Measurements from ENCODE around the gene ANKRD34A.

The ANKRD34A gene

GRCh38 chr1:145964328-145965118, at the start of gene ANKRD34A, which contains the start of gene POLR3GL:
Gene ANKRD34A, minus strand, starts transcription at chr1:145964575. Its CDS starts 2,816 bp downstream, at chr1:145961759.
Gene POLR3GL, plus strand, starts transcription at chr1:145964690. Its CDS starts 10,176 bp downstream, at chr1:145974866.
- peak; percentile 75 to 84 for DNase-seq (ENCODE audit: low read depth in 2 of 2)

DNA sequence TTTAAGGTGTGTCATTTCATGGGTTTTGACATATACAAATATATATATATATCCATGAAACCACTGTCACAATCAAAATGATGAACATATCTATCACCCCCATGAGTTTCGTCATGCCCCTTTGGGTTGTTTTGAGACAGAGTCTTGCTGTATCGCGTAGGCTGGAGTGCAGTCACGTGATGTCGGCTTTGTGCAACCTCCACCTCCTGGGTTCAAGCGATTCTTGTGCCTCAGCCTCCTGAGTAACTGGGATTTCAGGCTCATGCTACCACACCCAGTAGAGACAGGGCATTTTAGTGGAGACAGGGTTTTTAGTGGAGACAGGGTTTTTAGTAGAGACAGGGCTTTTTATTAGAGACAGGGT, 49.2 kb upstream of the ANKRD34A start:
- DNase-seq (ENCODE audit: low read depth in 2 of 2), result no peak

- no peak for DNase-seq (ENCODE audit: low read depth in 2 of 2)
Observed at GRCh38 chr1:146012703-146013558, 48.6 kb upstream of the ANKRD34A start.

GRCh38 chr1:146010126-146010738, 45.9 kb upstream of the ANKRD34A start:
- no peak for DNase-seq (ENCODE audit: low read depth in 2 of 2)

GRCh38 chr1:146007489-146008133, 43.2 kb upstream of the ANKRD34A start:
- DNase-seq (ENCODE audit: low read depth in 2 of 2), result no peak

- no peak for DNase-seq (ENCODE audit: low read depth in 2 of 2)
Observed at GRCh38 chr1:146001709-146002108, 37.3 kb upstream of the ANKRD34A start.

DNA sequence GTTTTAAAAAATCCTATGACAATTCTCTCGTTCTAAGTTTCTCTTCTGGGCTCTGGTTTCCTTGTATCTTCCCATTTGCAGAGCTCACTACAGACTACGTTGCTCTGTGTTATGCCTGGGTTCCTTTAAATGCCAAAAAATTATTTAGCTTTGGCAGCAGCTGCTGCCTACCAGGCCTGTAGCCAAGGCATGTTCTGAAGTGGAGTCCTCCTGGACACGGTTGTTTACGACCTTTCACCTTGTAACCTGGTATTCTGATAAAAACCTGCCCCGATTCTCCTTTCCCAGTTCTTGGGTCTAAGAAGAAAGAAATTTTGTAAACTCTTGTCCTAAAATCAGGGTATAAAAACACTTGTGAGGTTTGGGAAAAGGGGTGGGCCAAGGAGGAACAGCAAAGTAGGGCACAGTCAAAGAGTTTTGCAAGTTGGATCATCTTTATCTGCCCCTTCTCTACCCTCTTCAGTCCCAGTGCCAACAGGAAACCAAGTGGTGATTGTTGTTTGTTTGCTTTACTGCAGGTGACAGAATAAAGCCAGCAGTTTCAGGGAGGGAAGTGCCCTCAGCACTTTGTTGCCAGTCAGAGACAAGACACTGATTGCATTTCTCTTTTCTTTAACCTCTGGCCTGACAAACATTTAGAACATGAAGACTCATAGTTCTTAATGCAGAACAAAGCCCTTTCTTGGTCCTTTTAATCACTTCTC, 35.1 kb upstream of the ANKRD34A start:
- DNase-seq (ENCODE audit: low read depth in 2 of 2), result no peak

DNA sequence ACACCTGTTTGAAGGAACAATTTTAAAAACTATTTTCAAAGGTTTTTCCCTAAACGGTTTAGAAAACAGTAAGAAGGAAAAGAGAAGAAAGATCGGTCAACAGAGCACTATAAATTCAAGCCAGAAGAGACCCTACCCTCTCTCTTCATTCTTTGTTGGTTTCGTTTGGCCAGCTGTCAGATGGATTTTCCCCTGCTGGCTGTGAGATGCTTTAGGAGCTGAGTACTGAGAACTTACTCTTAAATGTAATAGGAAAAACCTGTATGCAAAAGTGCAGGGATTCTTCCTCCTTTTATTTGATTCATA, 33.3 kb upstream of the ANKRD34A start:
- no peak for DNase-seq (ENCODE audit: low read depth in 2 of 2)

- peak in 1 of 2 donors; percentile 25 for DNase-seq (ENCODE audit: low read depth in 2 of 2)
Observed at GRCh38 chr1:145997016-145997717, 32.8 kb upstream of the ANKRD34A start.

GRCh38 chr1:145996433-145997015, 32.1 kb upstream of the ANKRD34A start, which contains the start of gene TXNIP:
Gene TXNIP, minus strand, starts transcription at chr1:145996579. Its CDS starts 313 bp downstream, at chr1:145996266.
- peak; percentile 84 to 85 for DNase-seq (ENCODE audit: low read depth in 2 of 2)

- no peak for DNase-seq (ENCODE audit: low read depth in 2 of 2)
Observed at GRCh38 chr1:145995964-145996432, 31.6 kb upstream of the ANKRD34A start.

- no peak for DNase-seq (ENCODE audit: low read depth in 2 of 2)
Observed at GRCh38 chr1:145995148-145995881, 30.9 kb upstream of the ANKRD34A start.

DNA sequence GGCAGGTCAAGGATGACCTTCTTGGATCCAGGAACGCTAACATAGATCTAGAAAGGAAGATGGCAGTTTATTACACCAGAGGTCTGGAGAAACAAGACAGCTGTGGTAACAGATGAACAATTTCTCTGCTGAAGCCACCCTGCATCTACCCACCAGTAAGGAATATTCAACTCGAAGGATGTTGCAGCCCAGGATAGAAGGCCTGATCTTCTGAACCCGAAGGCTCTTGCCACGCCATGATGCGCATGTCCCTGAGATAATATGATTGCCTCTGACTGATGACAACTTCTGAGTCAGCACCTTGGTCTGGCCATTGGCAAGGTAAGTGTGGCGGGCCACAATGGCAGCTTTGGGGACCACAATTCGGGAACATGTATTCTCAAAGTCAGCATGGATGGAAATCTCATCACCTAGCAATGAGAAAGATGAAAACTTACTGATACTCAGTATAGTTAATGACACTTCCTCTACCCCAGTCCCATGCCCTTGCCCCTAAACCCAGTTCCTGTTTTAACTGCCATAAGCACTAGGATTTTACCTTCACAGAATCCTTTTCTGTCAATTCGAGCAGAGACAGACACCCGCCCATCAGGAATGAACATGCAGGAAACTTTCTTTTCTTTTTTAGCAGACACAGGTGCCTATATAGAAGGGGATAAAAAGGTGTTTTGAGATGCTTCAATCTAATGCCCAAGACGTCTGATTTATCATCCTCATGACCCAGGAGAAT, 30.2 kb upstream of the ANKRD34A start:
- DNase-seq (ENCODE audit: low read depth in 2 of 2), result no peak

DNA sequence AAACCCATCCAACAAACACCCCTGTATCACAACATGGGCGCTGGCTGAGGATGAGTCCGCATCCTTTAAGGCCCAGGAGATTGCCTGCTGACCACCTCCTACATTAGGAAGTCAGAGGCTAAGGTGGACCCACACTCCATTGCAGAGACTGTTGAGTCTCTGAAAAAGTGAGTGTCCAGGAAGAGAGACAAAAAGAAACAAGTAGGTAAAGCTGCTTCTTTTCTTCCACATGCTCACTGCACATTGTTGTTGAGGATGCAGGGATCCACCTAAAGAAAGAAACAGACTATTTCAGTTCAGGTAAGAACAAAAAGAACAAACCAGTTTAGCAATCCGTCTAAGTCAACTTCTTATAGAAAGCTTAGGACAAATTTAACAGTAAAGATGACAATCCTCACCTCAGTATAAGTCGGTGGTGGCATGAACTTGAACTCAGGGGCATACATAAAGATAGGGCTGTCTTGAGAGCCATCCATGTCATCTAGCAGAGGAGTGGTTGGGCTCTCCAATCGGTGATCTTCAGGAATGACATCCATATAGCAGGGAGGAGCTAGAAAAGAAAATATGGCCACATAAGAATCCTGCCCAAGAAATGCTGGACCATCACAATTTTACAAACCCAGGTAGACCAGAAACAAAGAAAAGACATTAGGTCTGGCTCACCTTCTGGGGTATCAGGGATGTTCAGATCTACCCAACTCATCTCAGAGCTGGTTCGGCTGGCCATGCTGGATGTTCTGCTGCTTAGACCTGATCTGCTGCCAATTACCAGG, 29.4 kb upstream of the ANKRD34A start:
- DNase-seq (ENCODE audit: low read depth in 2 of 2), result no peak

DNA sequence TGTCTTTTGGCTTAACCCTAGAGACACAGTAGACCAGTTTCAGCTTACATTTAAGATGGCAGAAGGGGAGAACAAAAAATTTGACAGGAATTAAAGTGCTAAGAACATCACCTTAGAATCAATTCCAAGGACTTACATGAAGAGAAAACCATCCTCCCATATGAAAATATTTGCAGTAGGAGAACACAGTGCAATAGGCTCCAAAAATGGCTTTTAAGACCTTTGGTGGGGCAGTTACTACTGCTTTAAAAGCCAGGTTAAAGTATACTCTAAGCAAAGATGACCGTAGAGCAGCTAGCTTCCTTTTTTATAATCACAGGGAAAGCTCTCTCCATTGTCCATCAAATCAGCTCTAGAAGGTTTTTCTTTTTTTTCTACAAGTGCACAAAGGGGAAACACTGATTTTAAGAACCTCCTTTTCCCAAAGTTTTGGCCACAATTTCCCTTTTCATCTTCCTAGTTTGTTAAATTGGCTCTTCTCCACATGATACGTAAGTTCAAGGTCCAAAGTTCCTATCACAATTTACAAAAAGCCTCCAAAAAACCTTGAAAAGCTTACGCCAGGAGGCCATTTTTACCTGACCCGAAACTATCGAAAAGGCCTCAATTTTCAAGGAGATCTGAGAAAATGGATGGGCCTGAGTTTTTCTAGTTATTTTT, 28.7 kb upstream of the ANKRD34A start:
- DNase-seq (ENCODE audit: low read depth in 2 of 2), result no peak

DNA sequence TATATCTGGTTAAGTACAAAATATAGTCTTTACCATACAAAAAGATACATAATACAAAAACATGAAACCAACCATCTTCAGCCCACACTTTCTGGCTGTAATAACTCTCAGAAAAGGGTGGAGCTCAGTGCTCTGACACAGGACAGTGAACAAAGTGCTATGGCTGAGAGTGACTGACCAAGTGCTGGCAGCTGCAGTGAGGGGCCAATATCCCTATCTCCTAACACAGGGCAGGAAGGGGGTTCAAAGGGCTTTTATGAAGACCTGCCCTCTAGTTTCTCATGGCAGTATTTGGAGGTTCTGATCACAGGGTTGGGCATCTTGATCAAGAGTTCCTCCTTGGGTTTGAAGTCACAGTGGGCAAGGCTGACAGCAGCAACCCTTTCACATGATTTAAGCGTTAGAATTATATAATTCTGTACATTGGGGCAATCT, 28.1 kb upstream of the ANKRD34A start:
- no peak for DNase-seq (ENCODE audit: low read depth in 2 of 2)

- DNase-seq (ENCODE audit: low read depth in 2 of 2), result no peak
Observed at GRCh38 chr1:145991735-145992412, 27.5 kb upstream of the ANKRD34A start.
